Mucosa of rectum (tissue), 2 donors: Measurements from ENCODE around the gene PRKCH.

Experiments
- H3K27ac ChIP-seq, 2 donors: one replicate each; pipeline ENCODE4 v1.7.0; 2013; ENCODE audit warnings: inconsistent platforms in 2 of 2, low read depth in 2 of 2, low read length in 2 of 2
- H3K27me3 ChIP-seq, 2 donors: one replicate each; pipeline ENCODE4 v1.7.0; 2013; ENCODE audit warnings: low read length in 2 of 2; ENCODE audit not compliant: control insufficient read depth in 2 of 2, insufficient read depth in 2 of 2
- H3K36me3 ChIP-seq, 2 donors: one replicate each; pipeline ENCODE4 v1.7.0; 2013; ENCODE audit warnings: low read length in 2 of 2; ENCODE audit not compliant: control insufficient read depth in 2 of 2, insufficient read depth in 2 of 2
- H3K4me1 ChIP-seq, 2 donors: one replicate each; pipeline ENCODE4 v1.7.0; 2013; ENCODE audit warnings: low read length in 2 of 2, mild to moderate bottlenecking in 1 of 2; ENCODE audit not compliant: control insufficient read depth in 2 of 2, insufficient read depth in 2 of 2
- H3K4me3 ChIP-seq, 2 donors: one replicate each; pipeline ENCODE4 v1.7.0; 2013; ENCODE audit warnings: low read length in 2 of 2
- H3K9ac ChIP-seq, 2 donors: one replicate each; pipeline ENCODE4 v1.7.0; 2013; ENCODE audit warnings: low read length in 2 of 2, low read depth in 1 of 2, mild to moderate bottlenecking in 1 of 2
- H3K9me3 ChIP-seq, 2 donors: one replicate each; pipeline ENCODE4 v1.7.0; 2013; ENCODE audit warnings: low read length in 2 of 2; ENCODE audit not compliant: control insufficient read depth in 2 of 2
- donor health status: healthy.
- donor health status: Normal muscosa, but diverticular disease.

Gene PRKCH

DNA sequence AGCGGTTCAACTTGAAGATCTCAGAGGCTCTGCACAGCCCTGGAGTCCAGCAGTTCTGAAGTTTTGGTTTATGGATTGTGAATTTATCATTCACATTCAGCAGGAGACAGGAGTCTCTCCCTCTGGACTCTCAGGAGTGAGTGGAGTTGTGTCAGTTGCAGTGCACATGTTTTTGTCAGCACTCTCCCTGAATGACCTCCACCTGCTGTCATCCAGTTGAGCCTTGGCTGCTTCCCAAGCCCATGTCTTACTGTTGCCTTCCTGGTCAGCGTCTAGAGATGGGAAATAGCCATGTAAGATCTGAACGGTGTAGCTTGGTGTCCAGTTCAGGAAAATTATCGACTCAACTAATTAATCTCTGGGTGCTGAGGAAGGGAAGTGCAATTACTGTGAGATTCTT is 133.2 kb downstream of the PRKCH start:
- H3K9ac ChIP-seq, result no peak overlapping the region
- H3K27me3 ChIP-seq, result no peaks in the 10 kb centered on the region
- no peaks in the 10 kb centered on the region for H3K9me3 ChIP-seq
- H3K4me3 ChIP-seq, result no peak overlapping the region
- peaks cover 0 to 5% of the 10 kb centered on the region in 2 donors for H3K36me3 ChIP-seq
- no peaks in the 10 kb centered on the region for H3K4me1 ChIP-seq
- peak overlapping the region in 1 of 2 donors; percentile 10 for H3K27ac ChIP-seq

DNA sequence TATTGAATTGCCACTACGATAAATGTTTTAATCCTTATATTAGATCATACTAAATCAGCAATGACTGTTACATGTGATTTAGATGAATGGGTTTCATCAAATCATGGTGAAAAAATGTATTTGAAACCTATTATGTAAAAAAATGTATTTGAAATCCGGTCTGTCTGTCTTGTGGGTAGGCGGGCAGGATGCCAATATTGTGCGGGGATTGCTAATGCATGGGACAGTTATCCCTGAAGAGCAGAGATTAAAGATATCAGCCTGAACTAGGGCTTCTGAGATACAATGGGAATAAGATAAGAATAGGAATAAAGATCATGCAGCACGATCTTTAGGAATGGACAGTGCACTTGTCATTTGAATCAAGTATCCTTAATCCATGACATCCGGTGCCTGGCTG is 134.0 kb downstream of the PRKCH start:
- H3K9me3 ChIP-seq, result no peaks in the 10 kb centered on the region
- peaks cover 0 to 5% of the 10 kb centered on the region in 2 donors for H3K36me3 ChIP-seq
- no peaks in the 10 kb centered on the region for H3K4me1 ChIP-seq
- no peak overlapping the region for H3K27ac ChIP-seq
- H3K4me3 ChIP-seq, result no peak overlapping the region
- H3K9ac ChIP-seq, result no peak overlapping the region
- H3K27me3 ChIP-seq, result no peaks in the 10 kb centered on the region

GRCh38 chr14:61456720-61457119 is 135.3 kb downstream of the PRKCH start:
- Histone ChIP-seq H3K9ac (no peak overlapping the region), H3K27ac (no peak overlapping the region), H3K27me3 (no peaks in the 10 kb centered on the region), H3K4me1 (no peaks in the 10 kb centered on the region), H3K4me3 (no peak overlapping the region), H3K36me3 (peaks cover 0 to 5% of the 10 kb centered on the region in 2 donors), H3K9me3 (no peaks in the 10 kb centered on the region)

GRCh38 chr14:61458766-61459165 is 137.4 kb downstream of the PRKCH start:
- Histone ChIP-seq H3K4me3 (no peak overlapping the region), H3K9me3 (no peaks in the 10 kb centered on the region), H3K27me3 (no peaks in the 10 kb centered on the region), H3K9ac (no peak overlapping the region), H3K4me1 (peaks cover 5 to 6% of the 10 kb centered on the region in 2 donors), H3K27ac (no peak overlapping the region), H3K36me3 (peaks cover 0 to 5% of the 10 kb centered on the region in 2 donors)

GRCh38 chr14:61459229-61459628 is 137.8 kb downstream of the PRKCH start:
- H3K27me3 ChIP-seq, result no peaks in the 10 kb centered on the region
- no peak overlapping the region for H3K9ac ChIP-seq
- H3K4me1 ChIP-seq, result peaks cover 5 to 6% of the 10 kb centered on the region in 2 donors
- no peak overlapping the region for H3K4me3 ChIP-seq
- peaks cover 0 to 5% of the 10 kb centered on the region in 2 donors for H3K36me3 ChIP-seq
- no peaks in the 10 kb centered on the region for H3K9me3 ChIP-seq
- H3K27ac ChIP-seq, result no peak overlapping the region

DNA sequence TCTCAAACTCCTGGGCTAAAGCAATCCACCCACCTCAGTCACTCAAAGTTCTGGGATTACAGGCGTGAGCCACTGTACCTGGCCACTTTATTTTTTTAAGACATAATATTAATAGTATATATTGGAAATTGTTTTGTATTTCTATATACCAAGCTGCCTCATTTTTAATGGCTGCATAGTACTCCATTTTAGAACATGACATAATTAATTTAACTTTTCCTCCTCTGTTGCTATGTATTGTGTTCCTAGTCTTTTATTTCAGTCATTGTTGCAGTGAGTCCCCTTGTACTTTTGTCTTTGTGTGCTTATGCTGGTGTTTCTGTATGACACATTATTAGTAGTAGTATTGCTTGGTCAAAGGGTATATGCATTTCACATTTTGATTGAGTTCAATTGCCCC is 138.7 kb downstream of the PRKCH start:
- H3K4me3 ChIP-seq, result no peak overlapping the region
- H3K27ac ChIP-seq, result no peak overlapping the region
- no peak overlapping the region for H3K9ac ChIP-seq
- no peaks in the 10 kb centered on the region for H3K9me3 ChIP-seq
- no peaks in the 10 kb centered on the region for H3K27me3 ChIP-seq
- peaks cover 5 to 6% of the 10 kb centered on the region in 2 donors for H3K4me1 ChIP-seq
- H3K36me3 ChIP-seq, result peaks cover 0 to 5% of the 10 kb centered on the region in 2 donors

DNA sequence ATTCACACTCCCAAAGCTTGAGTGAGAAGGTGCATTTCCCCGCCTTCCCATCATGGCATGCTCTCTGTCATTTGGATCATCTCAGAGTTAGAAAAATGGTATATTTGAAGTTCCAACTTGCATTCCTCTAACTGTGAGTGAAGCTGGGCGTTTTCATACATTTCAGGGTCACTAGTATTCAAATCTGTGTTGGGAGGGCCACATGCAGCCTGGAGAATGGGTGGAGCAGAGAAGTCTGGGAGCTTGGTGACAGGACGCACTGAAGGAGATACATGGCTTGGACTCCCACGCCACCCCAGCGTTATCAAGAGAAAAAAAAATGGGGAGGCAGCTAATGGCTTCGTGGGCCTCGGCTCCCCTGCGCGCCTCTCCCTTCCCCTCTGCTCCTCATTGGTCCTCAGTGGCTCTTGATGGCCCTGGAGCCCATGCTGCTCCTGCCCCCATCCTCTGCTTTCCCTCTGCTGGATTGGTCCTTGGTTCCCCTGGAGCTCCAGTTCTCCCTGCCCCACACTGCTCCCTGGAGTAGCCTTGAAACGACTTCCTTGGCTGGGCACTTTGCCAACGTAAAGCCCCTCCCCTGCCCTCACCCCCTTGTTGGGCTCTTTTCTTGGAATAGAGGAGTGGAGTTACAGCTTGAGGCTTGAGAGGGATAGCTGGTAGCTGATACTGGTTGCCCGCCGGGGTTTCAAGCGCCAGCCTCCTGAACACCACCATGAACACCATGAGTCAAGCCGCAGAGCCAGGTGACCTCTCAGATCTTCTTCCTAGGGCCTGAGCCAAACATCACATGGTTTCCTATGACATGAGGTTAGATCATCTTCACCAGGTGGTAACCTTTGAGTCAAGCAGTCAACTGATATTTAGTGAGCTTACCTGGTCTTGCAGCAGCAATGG is 139.6 kb downstream of the PRKCH start:
- H3K27ac ChIP-seq, result no peak overlapping the region
- H3K9ac ChIP-seq, result no peak overlapping the region
- H3K4me1 ChIP-seq, result peaks cover 5 to 6% of the 10 kb centered on the region in 2 donors
- no peak overlapping the region for H3K4me3 ChIP-seq
- peaks cover 0 to 5% of the 10 kb centered on the region in 2 donors for H3K36me3 ChIP-seq
- H3K9me3 ChIP-seq, result no peaks in the 10 kb centered on the region
- H3K27me3 ChIP-seq, result no peaks in the 10 kb centered on the region

DNA sequence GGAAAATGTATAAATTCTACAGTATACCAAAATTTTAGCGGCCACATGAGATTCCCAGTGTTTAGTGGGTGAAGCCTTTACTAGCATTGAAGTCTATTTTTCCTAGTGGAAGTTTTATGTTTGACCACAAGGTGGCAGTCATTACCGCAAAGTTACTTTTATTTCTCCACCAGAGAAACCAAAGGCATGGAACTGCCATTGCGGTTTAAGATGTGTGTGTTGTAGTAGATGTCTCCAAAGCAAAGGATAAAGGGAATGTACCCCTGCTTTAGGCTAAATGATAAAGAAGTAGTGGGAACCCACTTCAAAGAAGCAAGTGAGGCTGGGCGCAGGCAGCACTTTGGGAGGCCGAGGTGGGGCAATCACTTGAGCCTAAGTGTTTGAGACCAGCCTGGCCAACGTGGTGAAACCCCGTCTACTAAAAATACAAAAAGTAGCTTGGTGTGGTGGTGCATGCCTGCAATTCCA is 140.5 kb downstream of the PRKCH start:
- Histone ChIP-seq H3K27me3 (no peaks in the 10 kb centered on the region), H3K36me3 (peaks cover 0 to 5% of the 10 kb centered on the region in 2 donors), H3K4me3 (no peak overlapping the region), H3K9ac (no peak overlapping the region), H3K27ac (no peak overlapping the region), H3K4me1 (peaks cover 5 to 6% of the 10 kb centered on the region in 2 donors), H3K9me3 (no peaks in the 10 kb centered on the region)

DNA sequence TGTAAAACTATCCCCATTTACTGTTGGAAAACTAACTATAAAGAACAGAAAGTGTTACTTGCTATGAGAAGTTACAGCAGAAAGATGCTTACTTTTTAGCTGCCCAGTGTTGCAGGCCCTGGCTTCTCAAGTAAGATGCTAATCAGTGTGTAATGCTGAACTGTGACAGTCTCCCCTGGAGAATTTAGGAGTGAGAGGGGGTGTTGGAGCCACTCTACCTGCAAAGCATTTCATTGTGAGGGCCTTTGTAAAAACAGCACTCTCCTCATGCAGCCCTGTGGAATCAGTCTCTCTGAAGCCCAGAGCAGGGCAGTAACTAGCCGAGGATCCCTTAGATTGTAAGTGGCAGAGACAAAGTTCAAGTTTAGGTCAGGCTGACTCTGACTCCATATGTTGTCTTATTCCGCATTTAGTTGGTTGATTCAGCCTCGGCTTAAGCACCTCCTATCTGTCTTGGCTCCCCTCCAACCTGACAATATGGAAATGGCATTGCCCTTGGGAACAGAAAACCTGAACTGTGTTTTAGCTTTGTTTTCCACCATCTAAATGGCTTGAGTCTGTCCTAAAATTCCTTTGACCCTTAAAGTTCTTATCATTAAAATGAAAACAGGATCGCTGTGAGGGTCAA is 141.3 kb downstream of the PRKCH start:
- no peaks in the 10 kb centered on the region for H3K27me3 ChIP-seq
- H3K9me3 ChIP-seq, result no peaks in the 10 kb centered on the region
- no peaks in the 10 kb centered on the region for H3K36me3 ChIP-seq
- H3K27ac ChIP-seq, result no peak overlapping the region
- H3K4me3 ChIP-seq, result no peak overlapping the region
- H3K4me1 ChIP-seq, result peaks cover 6 to 7% of the 10 kb centered on the region in 2 donors
- H3K9ac ChIP-seq, result no peak overlapping the region

DNA sequence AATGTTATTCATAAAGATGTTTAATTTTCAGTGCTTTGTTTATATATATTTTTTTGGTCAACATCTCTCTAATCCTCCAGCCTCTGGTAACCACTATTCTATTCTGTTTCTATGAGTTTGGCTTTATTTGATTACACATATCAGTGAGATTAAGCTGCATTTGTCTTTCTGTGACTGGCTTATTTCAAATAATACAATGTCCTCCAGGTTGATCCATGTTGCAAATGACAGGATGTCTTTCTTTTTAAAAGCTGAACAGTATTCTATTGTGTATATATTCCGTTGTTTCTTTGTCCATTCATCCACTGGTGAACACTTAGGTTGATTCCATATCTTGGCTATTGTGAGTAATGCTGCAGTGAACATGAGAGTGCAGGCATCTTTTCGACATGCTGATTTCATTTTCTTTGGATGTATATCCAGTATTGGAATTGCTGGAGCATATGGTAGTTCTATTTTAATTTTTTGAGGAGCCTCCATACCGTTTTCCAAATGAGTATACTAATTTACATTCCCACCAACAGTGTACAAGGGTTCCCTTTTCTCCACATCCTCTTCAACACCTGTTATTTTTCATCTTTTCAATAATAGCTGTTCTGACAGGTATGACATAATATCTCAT is 142.4 kb downstream of the PRKCH start:
- Histone ChIP-seq H3K27ac (no peak overlapping the region), H3K4me1 (peaks cover 6 to 7% of the 10 kb centered on the region in 2 donors), H3K4me3 (no peak overlapping the region), H3K36me3 (no peaks in the 10 kb centered on the region), H3K27me3 (no peaks in the 10 kb centered on the region), H3K9ac (no peak overlapping the region), H3K9me3 (no peaks in the 10 kb centered on the region)
